ENCODE results near the gene SIM1. TPM values are rescaled to one million over a fixed set of nuclear protein-coding genes. Genes with fewer than 3 reads are reported as not detected.

SIM1 gene
- total and polyA plus RNA-seq, 2 of the 8 experiments (the other 6 are each of a cell fraction or from before 2014, with no cell fraction given) = 0.02 to 0.39 TPM

DNA sequence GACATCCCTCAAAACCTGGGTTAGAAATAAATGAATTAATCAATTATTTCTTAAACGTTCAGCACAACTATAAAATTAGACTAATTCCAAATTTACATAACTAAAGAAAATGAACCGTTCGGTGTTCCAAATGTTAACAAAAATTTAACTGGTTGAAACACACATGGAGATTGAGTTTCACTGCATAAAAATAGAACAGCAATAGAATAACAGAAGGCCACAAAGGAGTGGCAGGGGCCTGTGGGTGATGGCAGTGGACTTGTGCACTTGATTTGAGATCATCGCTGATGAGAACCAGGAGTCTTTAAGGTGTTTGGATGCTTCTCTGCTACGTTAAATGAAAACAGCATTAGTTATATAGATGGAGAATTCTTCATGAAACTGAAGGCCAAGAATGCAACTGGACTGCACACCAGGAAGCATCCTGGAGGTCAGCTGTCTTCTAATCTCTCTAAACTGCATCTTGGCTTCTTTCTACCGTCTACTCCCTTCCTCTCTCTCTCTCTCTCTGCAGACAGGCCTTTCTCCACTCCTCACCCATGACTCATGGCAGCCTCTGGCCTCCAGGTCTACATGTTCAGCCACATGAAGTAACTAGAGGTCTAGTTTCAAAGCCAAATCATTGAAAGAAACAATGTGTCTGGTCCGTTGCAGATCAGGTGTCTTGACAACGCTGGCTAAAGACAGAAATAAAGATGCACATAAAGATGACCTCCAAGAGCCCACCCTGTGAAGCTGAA is 111.3 kb downstream of the SIM1 start:
- no peak overlapping the region; a peak in 1 of 4 replicates for H3K4me2 ChIP-seq (ENCODE audit: insufficient read depth in 1 of 2, low read depth in 2 of 2, low read length in 2 of 2)
- H3K14ac ChIP-seq (ENCODE audit: insufficient read length) = no peak overlapping the region
- WGBS, 2 experiments (ENCODE audit: extremely low coverage in 1 of 2, insufficient coverage in 1 of 2, insufficient read length in 1 of 2, insufficient replicate concordance in 2 of 2, low coverage in 1 of 2, low lambda C conversion rate in 2 of 2, missing lambda C conversion rate in 1 of 2) = 94% methylated on average over 8 of the region's 8 CpGs; no CpG with 5 or more reads in 1 of the 2 experiments
- H3K23me2 ChIP-seq (ENCODE audit: low read depth, low read length) = no peaks in the 10 kb centered on the region
- H3K79me2 ChIP-seq (ENCODE audit: control insufficient read depth in 1 of 2, insufficient read depth in 2 of 2, low read length in 2 of 2) = no peaks in the 10 kb centered on the region
- no peaks in the 10 kb centered on the region for H4K20me1 ChIP-seq (replicated peaks in 1 of 2; ENCODE audit: control insufficient read depth in 1 of 2, insufficient read depth in 2 of 2, low read length in 2 of 2)
- H2AFZ ChIP-seq (ENCODE audit: low read length) = no peak overlapping the region
- H3K4me3 ChIP-seq (ENCODE audit: extremely low read depth in 1 of 4, insufficient read depth in 2 of 4, low read depth in 3 of 4, low read length in 4 of 4) = no peak overlapping the region
- peaks cover 0 to 5% (median 1%) of the 10 kb centered on the region in 4 experiments; a peak in 3 of 7 replicates for H3K4me1 ChIP-seq (replicated peaks in 1 of 4; ENCODE audit: control insufficient read depth in 3 of 4, insufficient read depth in 4 of 4, low read length in 3 of 4)
- H2AK5ac ChIP-seq (ENCODE audit: low read depth, low read length) = no peak overlapping the region
- no peak overlapping the region for H2BK5ac ChIP-seq (ENCODE audit: low read depth, low read length)
- H2BK15ac ChIP-seq (ENCODE audit: low read length) = no peak overlapping the region
- H3K56ac ChIP-seq (replicated peaks; ENCODE audit: insufficient read length, low read depth, low read length) = no peak overlapping the region
- H2BK12ac ChIP-seq (ENCODE audit: low read depth, low read length) = no peak overlapping the region
- DNase-seq (ENCODE audit: low read depth in 1 of 2, low spot score in 2 of 2) (no peak), FAIRE-seq (no peak)
- ChIA-PET CTCF (ENCODE audit: partially characterized antibody) (no interaction called here), POLR2A (ENCODE audit: partially characterized antibody) (interaction anchor here (0.6 kb wide), 1 partner anchor 78 kb away, joined by 3 read pairs; no protein-coding TSS in a partner anchor)
- H3K9me3 ChIP-seq (ENCODE audit: insufficient read depth in 2 of 2, low read depth in 1 of 2, low read length in 1 of 2) = 0 out of 4 replicates have a peak, but pooled peaks cover 0 to 3% of the 10 kb centered on the region in 2 experiments
- no peak overlapping the region for H2BK20ac ChIP-seq (ENCODE audit: low read length)
- no peak overlapping the region for H3K23ac ChIP-seq (ENCODE audit: insufficient read length)
- no peak overlapping the region for H4K91ac ChIP-seq (replicated peaks; ENCODE audit: insufficient read length, low read length)
- H3K79me1 ChIP-seq (ENCODE audit: low read depth, low read length) = no peaks in the 10 kb centered on the region
- no peak overlapping the region for H3K4ac ChIP-seq (replicated peaks; ENCODE audit: insufficient read length, low read depth, low read length)
- H3K36me3 ChIP-seq (ENCODE audit: control insufficient read depth in 2 of 4, insufficient read depth in 4 of 4, low read length in 3 of 4) = no peaks in the 10 kb centered on the region
- H3K27me3 ChIP-seq (replicated peaks in 1 of 4; ENCODE audit: control insufficient read depth in 3 of 4, extremely low read depth in 1 of 4, insufficient read depth in 3 of 4, low read length in 3 of 4) = no peaks in the 10 kb centered on the region
- H3K9ac ChIP-seq (replicated peaks in 1 of 4; ENCODE audit: extremely low read depth in 1 of 4, low read depth in 3 of 4, low read length in 3 of 4) = no peak overlapping the region
- H2BK120ac ChIP-seq (replicated peaks; ENCODE audit: low read depth, low read length) = no peak overlapping the region
- no peak overlapping the region for H3K18ac ChIP-seq (ENCODE audit: extremely low read depth, low read length)
- no peak overlapping the region for H4K5ac ChIP-seq (ENCODE audit: insufficient read length, low read depth, low read length)
- no peak overlapping the region for H4K8ac ChIP-seq (ENCODE audit: extremely low read depth, insufficient read depth, low read length)
- no peak overlapping the region for H3K27ac ChIP-seq (ENCODE audit: low read depth, low read length)
- TF ChIP-seq GABPA (IDR thresholded peaks at IDR 0.05; ENCODE audit: borderline replicate concordance, insufficient read depth, low read length) (no peak), ASH2L (IDR thresholded peaks at IDR 0.05; ENCODE audit: low read length) (no peak), CEBPB (IDR thresholded peaks at IDR 0.05; ENCODE audit: low read depth, low read length) (no peak), ZNF274 (IDR thresholded peaks at IDR 0.05; ENCODE audit: borderline replicate concordance, extremely low read depth, low read length) (no peak), SIN3A (conservative IDR thresholded peaks at IDR 0.05 in 1 of 2, IDR thresholded peaks at IDR 0.05 in 1 of 2; ENCODE audit: low read depth in 1 of 2, low read length in 2 of 2) (no peak), YY1 (IDR thresholded peaks at IDR 0.05; ENCODE audit: low read depth, low read length) (no peak), MAFK (IDR thresholded peaks at IDR 0.05; ENCODE audit: low read depth, low read length) (no peak), KDM5A (IDR thresholded peaks at IDR 0.05; ENCODE audit: low read length) (no peak), NANOG (IDR thresholded peaks at IDR 0.05; ENCODE audit: insufficient read depth, low read depth, low read length, poor library complexity, severe bottlenecking) (no peak), TEAD4 (IDR thresholded peaks at IDR 0.05; ENCODE audit: low read depth, low read length) (no peak)
- TF ChIP-seq, protein P1, sequence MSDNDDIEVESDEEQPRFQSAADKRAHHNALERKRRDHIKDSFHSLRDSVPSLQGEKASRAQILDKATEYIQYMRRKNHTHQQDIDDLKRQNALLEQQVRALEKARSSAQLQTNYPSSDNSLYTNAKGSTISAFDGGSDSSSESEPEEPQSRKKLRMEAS (IDR thresholded peaks at IDR 0.05) = no peak
